NAMALWA (cell line): ENCODE measurements around the gene GABRB3.

Experiments used
- DNase-seq: peaks from one replicate; pipeline ENCODE4 v3.0.0-alpha.2; 2015; ENCODE audit warnings: low spot score

GABRB3 gene

DNA sequence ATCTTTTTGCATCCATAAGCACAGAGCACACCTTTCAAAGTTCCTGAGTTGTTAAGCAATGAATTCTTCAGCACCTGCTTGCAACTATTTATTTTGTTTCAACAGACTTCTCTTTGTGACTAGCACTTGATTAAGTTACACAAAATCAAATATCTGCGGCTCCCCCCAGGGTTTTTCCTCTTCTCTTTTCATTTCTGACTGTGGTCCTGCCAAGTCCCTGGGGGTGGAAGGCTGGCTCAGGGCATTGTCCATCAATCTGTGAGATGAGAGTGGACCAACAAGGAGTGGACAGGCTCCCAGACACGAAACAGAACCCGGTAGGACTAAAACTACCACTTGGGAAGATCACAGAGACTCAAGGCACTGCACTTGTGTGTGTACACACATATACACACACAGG is 96.8 kb downstream of the GABRB3 start:
- DNase-seq: no peak

DNA sequence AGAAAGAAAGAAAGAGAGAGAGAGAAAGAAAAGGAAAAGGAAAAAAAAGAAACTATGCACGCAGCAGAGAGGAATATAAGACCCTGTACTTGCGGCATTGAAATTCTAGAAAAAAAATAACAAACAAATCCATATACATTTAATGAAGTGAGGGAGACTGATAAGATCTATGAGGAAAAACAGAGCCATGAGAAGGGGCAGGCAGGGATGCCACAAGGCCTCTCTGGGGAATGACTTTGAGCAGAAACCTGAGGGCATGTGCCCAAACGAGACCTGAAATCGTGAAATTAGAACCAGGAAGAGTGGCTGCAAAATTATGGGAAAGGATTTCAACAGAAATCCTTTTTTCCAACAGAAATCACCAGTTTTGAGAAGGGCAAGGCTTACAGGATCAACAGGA is 98.4 kb downstream of the GABRB3 start:
- no peak for DNase-seq

DNA sequence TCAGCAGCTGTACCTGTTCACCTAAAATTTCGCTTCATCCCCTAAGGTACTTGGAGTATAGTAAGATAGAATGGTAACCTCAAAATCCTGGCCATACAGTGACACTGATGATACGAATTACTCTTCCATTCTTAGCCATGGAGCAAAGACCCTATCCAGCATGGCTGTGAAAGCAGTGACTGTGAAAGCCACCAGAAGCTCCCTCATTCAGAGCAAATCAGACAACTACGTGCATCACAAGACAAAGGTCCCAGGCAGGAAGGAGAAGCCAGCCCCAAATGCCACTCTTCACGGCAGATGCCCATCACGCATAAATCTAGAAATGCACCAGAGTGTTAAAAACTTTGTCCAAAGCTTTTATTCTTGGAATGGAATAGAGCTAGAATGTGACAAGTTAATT is 99.4 kb downstream of the GABRB3 start:
- no peak for DNase-seq

DNA sequence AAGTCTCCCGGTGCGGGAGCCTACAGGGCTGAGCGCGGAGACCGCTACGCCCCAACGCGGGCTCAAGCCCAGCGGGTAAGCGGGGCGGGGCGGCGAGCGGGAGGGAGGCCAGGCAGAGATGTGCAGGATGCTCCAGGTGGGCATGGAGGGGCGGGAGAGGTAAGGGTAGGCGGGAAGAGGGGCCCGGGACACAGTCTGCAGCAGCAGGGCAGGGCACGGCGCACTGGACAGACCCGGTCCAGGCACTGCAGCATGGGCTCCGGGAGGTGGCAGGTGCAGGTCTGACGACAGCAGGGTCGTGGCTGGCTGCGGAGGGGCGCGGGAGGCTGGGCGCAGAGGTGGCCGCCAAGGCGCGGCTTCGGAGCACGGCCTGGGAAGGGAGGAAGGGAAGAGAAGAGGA is 102.8 kb downstream of the GABRB3 start:
- DNase-seq: no peak

DNA sequence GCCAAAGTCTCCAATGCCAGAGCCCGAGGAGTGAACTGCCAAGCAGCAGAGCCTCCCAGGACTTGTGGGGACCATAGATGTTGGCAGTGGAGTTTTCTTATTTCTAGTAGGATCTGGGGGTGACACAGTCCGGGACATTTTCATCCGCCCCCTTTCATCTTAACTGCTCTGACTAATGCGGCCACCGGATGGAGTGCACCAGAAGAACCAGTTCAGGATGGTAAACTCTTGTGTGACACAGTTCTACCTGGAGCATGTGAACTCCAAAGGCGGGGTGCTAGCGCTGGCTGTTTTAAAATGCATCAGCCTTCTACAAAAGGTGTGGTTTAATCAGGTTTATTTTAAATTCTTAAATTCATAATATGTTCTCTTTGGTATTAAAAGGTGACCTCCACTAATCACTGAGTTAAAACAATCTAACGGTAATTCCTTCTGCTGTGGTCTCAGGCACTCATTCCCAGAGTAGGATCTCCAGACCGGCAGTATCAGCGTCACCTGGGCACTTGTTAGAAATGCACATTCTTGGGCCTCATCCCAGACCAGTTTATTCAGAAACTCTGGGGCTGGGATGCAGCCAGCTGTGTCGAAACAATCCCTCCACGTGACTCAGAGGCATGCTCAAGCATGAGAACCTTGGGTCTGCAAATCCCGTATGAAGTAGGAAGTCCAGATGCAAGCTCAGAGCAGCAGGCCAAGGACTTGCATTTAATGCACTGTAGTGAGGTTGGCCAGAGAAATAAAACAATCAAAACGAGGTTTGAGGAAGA is 105.5 kb downstream of the GABRB3 start:
- DNase-seq: no peak

DNA sequence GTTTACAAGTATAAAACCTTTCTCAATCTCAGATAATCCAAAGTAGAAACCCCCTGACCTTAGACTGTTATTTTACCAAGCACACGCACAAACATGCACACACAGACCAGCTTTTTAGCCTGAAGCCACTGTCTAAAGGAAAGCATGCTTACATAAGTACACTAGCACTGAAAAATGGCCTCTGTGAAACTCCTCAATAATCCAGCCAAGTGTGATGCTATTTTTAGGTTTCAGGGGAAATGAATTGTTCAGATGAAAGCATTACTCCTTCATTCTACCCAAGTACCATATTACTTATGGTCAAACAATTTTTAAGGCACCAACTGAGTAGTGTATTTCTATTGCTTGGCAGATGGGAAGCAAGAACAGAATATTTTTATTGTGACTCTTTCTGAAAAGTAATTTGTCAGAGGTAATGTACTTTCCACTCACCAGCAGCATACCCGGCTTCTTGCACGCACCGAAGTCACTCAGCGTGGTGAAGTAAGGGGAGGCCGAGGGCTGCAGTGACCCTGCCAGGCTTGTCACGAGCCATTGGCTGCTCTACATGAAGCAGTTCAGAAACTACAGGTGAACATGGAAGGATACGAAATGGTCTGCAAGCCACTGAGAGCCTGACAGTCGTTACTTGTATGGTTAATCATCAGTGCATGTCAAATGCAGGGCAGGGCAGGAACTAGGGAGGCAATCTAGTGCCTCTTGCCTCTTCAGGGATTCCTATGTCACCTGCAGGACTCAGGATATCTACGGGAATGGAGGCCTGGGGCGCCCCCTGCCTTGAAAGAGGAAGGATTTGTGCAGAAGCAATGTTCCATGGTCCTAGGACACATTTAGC is 106.7 kb downstream of the GABRB3 start:
- DNase-seq: no peak

DNA sequence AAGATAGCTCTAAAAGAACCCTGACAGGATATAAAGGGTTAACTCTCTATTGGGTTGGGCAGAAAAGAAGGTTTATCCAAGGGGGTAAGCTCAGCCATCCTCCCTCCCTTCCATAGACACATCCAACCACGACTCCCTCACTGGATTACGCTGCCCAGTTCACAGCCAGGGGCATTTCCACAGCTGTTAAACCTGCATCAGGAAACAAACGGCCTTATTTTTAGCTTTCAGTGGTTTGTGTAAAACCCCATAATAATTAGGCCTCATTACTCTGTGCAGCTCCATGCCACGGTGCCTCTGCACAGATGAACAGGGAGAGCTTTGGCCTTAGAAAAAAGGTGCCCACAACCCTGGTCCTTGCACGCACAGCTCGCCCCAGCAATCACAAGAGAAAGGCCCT is 110.6 kb downstream of the GABRB3 start:
- no peak for DNase-seq

DNA sequence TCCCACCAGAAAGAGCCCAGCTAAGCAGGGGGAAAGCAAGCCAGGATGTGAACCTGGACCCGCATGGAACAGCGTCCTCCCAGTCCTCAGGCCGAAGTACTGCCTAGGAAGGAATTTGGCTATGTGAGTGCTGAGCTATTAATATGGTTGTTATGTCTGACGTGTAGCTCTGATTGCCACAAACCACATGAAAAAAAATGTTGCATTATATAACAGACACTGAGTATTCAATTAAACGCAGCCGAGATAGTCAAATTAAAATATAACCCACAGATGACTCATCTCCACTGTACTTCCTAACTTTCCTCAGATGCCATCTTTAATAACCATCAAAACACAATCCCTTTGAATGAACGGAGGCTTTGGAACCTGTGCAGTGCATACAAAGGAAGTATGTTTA is 111.1 kb downstream of the GABRB3 start:
- DNase-seq: no peak

DNA sequence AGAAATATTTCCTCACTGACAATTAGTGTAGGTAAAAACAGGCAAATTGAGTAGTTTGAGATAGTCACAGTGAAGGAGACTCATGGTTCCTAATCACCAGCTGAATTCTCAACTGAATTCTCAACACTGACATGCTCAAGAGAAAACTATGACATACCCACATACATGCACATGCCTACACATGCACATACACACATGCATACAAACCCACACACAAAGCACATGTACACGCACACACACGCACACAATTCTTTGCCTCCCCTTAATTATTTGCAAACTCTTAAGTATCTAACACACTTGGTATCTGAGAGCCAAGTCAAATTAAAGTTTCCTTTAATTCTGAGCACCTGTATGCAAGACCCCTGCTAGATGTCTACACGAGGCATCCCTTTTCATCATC is 111.8 kb downstream of the GABRB3 start:
- DNase-seq: no peak

DNA sequence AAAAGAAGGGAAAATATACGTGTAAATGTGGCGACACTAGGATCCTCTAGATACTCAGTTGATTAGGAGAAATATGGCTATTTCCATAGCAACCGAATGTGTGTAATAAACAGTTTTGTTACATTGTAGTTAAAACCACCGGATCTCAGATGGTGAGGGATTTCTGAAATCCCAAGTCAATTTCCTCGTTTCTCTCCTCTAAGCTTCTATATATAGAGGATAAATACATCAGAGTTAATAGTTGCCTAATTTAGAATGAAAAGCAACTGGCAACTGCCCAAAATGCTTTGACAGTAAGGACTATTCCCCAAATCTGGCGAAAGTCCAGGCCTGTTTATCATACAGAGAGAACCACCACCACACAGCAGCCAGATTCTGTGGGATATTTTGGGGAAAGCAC is 112.6 kb downstream of the GABRB3 start:
- DNase-seq: no peak

DNA sequence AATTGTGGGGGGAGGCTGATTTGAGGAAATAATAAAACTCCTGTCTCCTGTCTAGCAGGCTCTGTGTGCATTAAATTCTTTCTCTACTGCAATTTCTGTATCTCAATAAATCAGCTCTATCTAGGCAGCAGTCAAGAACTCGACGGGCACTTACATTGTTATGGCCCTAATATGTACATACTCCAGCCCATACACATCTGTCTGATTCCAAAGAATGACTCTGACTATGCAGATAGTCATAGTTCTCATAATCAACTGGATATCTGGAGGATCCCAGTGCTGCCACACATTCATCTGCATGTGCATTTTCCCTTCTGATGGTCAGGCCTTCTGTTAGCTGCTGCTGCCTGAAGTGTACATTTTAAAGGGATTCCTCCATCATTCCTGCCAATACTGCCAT is 114.6 kb downstream of the GABRB3 start:
- DNase-seq: no peak

DNA sequence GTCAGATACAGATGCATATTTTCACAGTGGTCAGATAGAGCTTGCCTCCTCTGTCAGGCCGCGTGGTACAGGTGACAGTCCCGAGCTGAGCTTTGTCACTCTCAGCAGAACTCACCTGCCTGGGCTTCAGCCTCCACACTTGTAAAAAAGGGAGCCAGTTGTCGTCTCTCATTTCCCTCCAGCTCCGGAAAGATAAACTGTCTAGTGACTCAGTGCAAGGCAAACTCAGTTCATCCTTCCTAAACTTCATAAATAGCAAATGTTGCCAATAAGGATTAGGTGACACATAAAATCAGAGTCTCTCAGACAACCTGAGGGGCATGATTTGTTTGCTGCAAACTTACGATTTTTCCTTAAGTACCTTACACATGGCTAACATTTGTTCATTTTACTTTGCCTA is 116.8 kb downstream of the GABRB3 start:
- no peak for DNase-seq

DNA sequence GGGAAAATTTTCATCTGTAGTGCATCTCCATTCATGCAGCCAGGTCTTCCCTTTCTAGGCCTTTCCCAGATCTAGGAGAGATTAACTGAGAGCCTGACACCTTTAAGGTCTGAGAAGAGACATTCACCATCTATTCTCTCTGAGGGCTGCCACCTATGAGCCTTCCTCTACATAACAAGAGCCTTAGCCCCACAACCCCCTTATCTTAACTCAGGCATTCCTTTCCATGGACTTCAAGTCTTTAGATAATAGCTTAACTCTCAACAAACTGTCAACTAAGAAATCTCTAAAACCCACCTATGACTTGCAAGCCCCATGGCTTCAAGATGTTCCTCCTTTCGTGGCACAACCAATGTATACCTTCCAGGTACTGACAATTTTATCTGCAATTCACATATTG is 121.0 kb downstream of the GABRB3 start:
- no peak for DNase-seq

DNA sequence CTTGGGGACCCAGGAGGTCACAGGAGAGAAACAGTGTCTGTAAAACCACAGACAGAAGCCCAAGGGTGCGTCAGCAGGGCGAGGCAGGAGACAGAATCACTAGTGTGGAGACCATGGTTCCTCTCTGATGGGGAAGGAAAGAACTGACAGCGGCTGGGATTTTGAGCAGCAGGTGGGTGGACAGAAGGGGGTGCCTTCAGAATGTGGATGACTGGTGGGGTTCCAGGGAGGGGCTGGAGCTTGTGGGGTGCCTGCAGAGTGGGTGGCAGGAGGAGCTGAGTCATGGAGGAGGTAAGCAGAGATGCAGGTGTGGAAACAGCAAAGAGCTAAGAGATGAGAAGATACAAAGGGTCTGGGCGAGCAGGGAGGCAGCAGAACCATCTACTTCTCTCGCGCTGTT is 124.2 kb downstream of the GABRB3 start:
- no peak for DNase-seq

DNA sequence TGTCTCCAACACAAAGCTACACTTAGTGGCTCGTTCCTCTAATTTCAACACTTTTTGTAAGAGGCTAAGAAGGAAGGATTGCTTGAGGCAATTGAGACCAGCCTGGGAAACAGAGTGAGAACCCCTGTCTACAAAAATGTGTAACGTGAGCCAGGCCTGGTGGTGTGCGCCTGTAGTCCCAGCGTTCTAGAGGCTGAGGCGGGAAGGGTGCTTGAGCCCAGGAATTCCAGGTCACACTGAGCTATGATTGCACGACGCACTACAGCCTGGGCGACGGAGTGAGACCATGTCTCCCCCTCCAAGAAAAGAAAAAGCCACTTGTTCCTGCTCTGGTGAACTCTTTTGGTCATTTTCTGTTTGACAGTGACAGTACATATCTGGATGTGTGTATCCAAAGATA is 127.9 kb downstream of the GABRB3 start:
- no peak for DNase-seq

DNA sequence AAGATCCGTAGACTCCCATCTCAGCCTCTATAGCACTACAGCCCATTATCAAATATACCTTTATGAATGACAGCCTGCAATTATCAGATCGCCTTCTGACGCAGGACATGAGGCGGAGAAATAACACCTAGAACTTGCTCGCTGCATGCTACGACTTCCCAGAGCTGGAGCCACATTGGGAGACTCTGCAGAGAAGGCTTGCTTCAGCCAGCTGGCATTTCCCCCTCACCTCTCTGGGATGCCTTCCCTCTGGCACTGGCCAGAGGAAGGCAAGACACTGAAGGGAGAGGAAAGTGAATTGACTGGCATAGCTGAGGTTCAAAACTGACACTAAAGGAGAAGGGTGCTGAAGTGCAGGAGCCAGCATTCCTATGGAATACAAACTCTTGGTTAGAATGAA is 131.7 kb downstream of the GABRB3 start:
- DNase-seq: no peak

DNA sequence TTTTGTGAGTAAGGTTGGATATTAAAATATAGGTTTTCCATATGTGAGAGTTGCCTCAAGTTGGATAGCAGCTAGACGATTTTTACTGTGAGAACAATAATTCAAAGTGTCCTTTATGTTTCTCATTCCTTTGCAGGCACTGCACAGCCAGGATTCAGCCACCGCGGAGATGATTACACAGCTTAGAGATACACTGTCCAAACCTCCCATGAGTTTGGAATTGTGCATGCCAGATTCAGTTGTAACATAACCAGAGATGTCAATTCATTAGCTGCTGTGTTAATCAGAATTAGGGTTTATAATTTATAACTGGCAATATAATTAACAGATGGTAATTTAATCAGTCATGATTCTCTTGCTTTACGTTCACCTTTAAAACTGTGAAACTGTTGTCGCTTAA is 132.3 kb downstream of the GABRB3 start:
- DNase-seq: no peak

DNA sequence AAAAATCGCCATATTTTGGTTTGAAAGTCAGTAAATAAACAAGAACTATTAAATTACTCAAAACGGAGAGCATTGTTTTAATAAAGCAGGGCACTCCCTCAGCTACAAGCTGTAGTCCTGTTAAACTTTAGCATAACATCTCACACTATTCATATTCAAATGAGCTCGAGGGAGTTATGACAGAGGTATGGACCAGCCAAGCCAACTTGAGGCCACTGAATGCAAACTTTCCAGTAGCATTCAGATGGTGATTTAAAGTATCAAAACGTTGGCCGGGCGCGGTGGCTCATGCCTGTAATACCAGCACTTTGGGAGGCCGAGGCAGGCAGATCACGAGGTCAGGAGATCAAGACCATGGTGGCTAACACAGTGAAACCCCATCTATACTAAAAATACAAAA is 132.9 kb downstream of the GABRB3 start:
- no peak for DNase-seq

DNA sequence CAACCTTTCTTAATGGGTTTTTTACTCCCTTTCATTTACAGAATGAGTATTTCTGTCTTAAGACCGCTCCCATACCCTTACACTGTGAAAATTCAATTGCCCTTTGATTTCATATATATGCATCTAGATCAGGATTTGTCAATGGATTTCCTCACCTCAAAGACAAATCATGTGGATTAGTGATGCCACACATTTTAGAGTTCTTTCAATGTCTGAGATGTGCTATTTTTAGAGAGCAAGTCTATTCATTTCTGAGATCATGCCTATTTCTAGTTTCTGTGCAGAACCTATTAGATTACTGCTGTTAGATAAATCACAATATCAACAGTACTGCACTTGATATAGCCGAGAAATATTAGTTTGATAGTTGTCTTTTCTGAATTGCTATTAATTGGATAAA is 137.3 kb downstream of the GABRB3 start:
- DNase-seq: no peak

DNA sequence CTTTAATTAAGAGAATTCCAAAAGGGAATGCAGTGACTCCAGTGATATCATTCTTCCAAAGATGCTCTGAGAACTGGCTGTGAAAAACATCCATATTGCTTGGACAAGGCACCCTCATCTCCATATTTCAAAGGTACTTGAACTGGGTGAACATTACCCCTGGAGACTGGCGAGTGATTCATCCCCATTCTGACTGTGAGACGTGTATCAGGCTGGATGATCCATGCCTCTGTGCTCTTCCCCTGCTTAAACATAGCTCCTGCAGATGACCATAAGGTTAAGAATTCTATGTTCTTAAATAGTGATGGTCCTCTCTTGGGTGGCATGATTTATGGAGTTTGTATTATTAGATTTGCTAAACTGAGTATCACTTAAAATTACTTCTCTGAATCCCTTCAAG is 137.8 kb downstream of the GABRB3 start:
- no peak for DNase-seq

DNA sequence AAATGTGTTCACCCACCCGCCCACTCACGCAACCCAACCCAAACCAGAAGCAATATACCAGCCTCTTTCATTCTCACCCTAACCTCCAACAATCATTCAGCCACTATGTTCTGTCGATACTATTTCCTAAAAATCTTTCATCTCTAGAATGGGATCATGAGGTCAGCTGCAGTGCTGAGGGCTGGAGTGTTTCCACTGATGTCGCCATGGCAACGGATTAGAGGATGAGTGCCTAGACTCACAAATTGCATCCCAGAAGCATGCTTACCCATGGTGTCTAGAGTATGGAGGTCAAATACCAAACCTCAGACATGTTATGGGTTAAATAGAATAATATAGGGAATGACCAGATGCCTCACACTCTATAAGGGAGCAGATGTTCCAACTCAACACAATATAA is 138.5 kb downstream of the GABRB3 start:
- no peak for DNase-seq

DNA sequence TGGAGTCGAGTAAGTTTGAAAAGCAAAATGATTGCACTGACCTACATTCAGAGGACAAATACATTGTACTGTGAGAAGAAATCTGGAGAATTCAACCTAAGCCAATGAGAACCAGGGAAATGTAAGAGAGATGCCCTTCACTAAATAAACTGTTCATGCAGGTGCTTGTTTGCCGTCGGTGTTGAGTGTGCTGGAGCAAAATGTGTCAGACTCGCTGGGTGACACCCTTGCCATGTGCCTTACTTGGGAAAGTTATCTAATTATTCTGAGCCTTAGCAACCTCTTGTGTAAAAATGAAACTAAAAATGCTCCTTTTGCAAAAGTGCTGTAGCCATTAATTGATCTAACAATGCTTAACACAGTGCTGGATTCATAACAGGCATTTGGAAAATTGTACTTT is 140.4 kb downstream of the GABRB3 start:
- no peak for DNase-seq

DNA sequence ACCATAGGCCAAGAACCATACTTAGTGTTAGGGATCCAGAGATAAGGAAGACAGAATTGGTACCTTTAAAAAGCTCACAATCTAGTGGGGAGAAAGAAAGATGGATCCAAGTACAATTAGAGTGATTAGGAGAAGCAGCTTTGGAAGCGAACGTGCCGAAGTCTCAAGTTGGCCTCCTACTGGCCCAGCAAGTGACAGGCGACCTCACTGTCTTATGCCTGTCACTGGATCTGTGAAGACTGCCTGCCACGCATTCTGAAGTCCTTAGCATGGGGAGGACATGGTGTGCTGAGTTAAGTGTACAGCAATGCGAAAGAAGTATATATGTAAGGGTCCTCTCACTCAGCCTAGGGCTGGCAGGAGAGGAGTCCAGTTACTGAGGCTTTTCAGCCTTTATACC is 141.0 kb downstream of the GABRB3 start:
- no peak for DNase-seq

DNA sequence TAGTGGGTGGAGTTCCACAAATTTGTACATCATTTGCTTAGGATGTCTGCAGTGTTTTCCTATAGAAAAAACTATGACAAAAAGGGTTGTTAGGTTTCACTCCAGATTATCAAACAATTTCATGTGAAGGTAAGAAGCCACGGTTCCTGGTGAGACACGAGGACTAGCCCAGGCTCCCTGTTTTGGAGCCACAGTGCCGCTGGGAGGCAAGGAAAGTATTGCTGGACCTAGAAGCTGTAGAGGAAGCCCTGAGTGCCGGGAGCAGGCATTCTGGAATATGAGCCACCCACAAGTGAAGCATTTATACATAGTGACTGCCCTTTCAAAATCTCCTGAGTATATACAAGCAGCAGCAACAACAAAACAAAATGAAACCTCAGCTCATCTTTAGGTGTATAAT is 142.0 kb downstream of the GABRB3 start:
- no peak for DNase-seq
